ENCODE measurements around the gene NEURL1B. TPM values are rescaled to one million over a fixed set of nuclear protein-coding genes. Genes with fewer than 3 reads are reported as not detected.

The NEURL1B gene
- total and polyA plus RNA-seq, 4 donors = 1.5 to 10.0 (median 5.5) TPM

GRCh38 chr5:172712610-172713009 lies 71.5 kb downstream of the NEURL1B start:
- TF ChIP-seq RAD21 (IDR thresholded peaks at IDR 0.05) = no peak
- TF ChIP-seq HNF4A (conservative IDR thresholded peaks at IDR 0.05) = no peak
- TF ChIP-seq YY1 (IDR thresholded peaks at IDR 0.05) = no peak
- no peak for TF ChIP-seq EGR1 (IDR thresholded peaks at IDR 0.05; ENCODE audit: low read depth in 2 of 2)
- no peak for TF ChIP-seq CTCF (IDR thresholded peaks at IDR 0.05; ENCODE audit: low read depth, low read length, missing input control)
- no peak for TF ChIP-seq ATF3 (IDR thresholded peaks at IDR 0.05)
- no peak for TF ChIP-seq FOXA1 (IDR thresholded peaks at IDR 0.05)
- TF ChIP-seq ZBTB33 (IDR thresholded peaks at IDR 0.05) = no peak
- TF ChIP-seq REST (IDR thresholded peaks at IDR 0.05) = no peak
- no peak for TF ChIP-seq JUND (IDR thresholded peaks at IDR 0.05)
- TF ChIP-seq FOXA2 (IDR thresholded peaks at IDR 0.05) = no peak
- TF ChIP-seq GABPA (IDR thresholded peaks at IDR 0.05 in 1 of 2, conservative IDR thresholded peaks at IDR 0.05 in 1 of 2) = no peak
- no peak for TF ChIP-seq RXRA (IDR thresholded peaks at IDR 0.05)
- no peak for TF ChIP-seq NR2F2 (IDR thresholded peaks at IDR 0.05)
- no peak for TF ChIP-seq TAF1 (conservative IDR thresholded peaks at IDR 0.05)
- TF ChIP-seq MAX (IDR thresholded peaks at IDR 0.05) = no peak
- TF ChIP-seq HNF4G (IDR thresholded peaks at IDR 0.05) = no peak
- TF ChIP-seq SP1 (IDR thresholded peaks at IDR 0.05) = no peak
- no peaks in the 10 kb centered on the region for H3K36me3 ChIP-seq (ENCODE audit: control insufficient read depth in 4 of 4, insufficient read depth in 3 of 4, low read depth in 1 of 4, low read length in 3 of 4)
- H3K4me1 ChIP-seq (ENCODE audit: control insufficient read depth in 4 of 4, insufficient read depth in 4 of 4, low read length in 3 of 4) = peaks cover 11 to 38% (median 22%) of the 10 kb centered on the region in 4 donors
- H3K27me3 ChIP-seq (ENCODE audit: control insufficient read depth in 4 of 4, insufficient read depth in 4 of 4, low read length in 3 of 4) = no peaks in the 10 kb centered on the region
- no peak overlapping the region for H3K9ac ChIP-seq (ENCODE audit: low read depth in 1 of 2, low read length in 2 of 2)
- no peak overlapping the region for H3K4me3 ChIP-seq (ENCODE audit: low read depth in 1 of 3, low read length in 3 of 3)
- WGBS = 53% methylated on average over 8 of the region's 8 CpGs
- no peak for DNase-seq (ENCODE audit: low spot score)
- no peak overlapping the region for H3K27ac ChIP-seq (ENCODE audit: low read depth in 1 of 2, low read length in 2 of 2)
- H3K9me3 ChIP-seq (ENCODE audit: control insufficient read depth in 4 of 4, low read length in 3 of 4) = no peaks in the 10 kb centered on the region
